Measurements from ENCODE around the gene RNF130.
A peak's percentile ranks its signal among the peaks of the same experiment; 100 is the strongest.
"Not testable (repeated sequence)": the region's sequence is repeated elsewhere in the genome, so short reads cannot be mapped to it uniquely, and the experiment has no call there.

The RNF130 gene

GRCh38 chr5:180102636-180103035 lies 31.1 kb upstream of the RNF130 start:
- no peak for DNase-seq

GRCh38 chr5:180101451-180102105 lies 30.0 kb upstream of the RNF130 start:
- DNase-seq = no peak

DNA sequence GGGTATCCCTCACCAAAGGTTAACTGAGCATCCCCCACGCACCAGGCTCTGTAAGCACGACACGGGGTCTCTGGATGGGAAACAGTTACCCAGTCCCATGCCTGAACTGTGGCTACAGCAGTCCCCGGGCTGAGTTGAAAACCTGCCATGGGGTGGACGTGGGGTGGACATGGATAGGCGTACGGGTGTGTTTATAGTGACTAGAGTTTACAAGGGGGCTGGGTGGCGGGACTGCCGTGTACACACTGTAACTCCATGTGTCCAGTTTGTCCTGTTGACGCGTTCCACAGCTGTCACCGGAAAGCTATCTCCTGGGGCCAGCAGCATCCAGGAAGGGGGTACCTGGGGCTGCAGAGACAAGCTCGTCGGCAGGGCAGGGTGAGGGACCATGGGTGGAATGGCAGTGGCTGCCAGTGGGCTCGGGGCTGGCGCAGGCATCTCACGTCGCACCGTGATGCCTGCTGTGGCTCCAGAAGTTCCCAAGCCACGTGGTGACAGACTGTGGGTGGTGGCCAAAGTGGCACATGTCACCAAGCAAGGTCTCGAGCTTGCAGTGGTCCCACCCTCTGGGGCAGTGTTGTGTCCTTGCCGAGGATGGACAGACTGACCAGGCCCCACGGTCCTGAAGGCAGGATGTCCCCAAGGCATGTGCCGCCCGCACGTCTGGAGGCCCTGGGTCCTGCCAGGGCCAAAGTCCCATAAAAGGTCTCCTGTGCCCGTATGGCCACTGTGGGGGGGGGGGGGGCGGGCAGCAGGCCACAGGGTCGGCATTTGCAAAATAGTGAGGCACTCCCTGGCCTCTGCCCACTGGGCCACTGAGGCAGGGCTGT lies 29.3 kb upstream of the RNF130 start:
- no peak for DNase-seq

- no peak for DNase-seq
These were observed 28.4 kb upstream of the RNF130 start for GRCh38 chr5:180099733-180100611.

GRCh38 chr5:180098991-180099732 lies 27.6 kb upstream of the RNF130 start:
- no peak for DNase-seq

GRCh38 chr5:180098526-180098925 lies 27.0 kb upstream of the RNF130 start:
- DNase-seq = no peak

GRCh38 chr5:180097926-180098325 lies 26.4 kb upstream of the RNF130 start:
- DNase-seq = no peak

GRCh38 chr5:180097163-180097894 lies 25.8 kb upstream of the RNF130 start:
- DNase-seq = no peak

GRCh38 chr5:180096616-180097015 lies 25.1 kb upstream of the RNF130 start:
- DNase-seq = no peak

DNA sequence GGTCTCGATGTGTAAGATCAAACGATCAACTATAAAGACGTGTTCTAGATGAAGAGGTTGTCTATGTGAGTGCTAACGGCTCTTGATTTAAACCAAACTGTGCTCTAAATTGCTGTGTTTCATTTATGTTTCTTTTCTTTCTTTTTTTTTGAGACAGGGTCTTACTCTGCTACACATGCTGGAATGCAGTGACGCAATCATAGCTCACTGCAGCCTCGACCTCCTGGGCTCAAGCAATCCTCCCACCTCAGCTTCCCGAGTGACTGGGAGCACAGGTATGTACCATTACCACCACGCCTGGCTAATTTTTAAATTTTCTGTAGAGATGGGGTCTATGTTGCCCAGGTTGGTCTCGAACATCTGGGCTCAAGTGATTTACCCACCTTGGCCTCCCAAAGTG lies 24.0 kb upstream of the RNF130 start:
- DNase-seq = no peak

GRCh38 chr5:180093651-180094382 lies 22.3 kb upstream of the RNF130 start:
- DNase-seq = peak; percentile 90

- no peak for DNase-seq
These were observed 21.7 kb upstream of the RNF130 start for GRCh38 chr5:180093241-180093640.

- DNase-seq = peak; percentile 35
These were observed 19.4 kb upstream of the RNF130 start for GRCh38 chr5:180090769-180091546.

- DNase-seq = peak; percentile 86
These were observed 18.7 kb upstream of the RNF130 start for GRCh38 chr5:180090098-180090768.

GRCh38 chr5:180089628-180090027 lies 18.1 kb upstream of the RNF130 start:
- DNase-seq = not testable (repeated sequence)

GRCh38 chr5:180088561-180088960 lies 17.0 kb upstream of the RNF130 start:
- no peak for DNase-seq

DNA sequence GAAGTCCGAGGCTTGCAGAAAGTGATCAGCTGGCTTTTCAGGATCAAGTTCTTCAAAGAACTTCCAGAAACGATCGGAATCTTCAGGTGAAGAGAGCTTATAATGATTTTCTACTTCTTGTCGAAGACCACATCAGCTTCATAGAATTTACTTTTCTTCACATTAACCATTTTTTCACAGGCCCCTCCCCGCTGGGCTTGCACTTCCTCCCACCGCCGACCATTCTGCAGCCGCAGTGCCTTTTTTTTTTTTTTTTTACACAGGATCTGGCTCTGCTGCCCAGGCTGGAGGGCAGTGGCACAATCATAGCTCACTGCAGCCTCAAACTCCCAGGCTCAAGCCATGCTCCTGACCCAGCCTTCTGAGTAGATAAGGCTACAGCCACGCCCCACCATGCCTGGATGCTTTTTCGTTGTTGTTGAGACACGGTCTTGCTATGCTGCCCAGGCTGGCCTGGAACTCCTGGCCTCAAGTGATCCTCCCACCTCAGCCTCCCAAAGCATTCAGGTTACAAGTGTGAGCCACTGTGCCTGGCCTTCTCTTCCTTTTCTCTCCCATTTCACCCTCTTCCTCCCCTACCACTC lies 15.3 kb upstream of the RNF130 start:
- no peak for DNase-seq

DNA sequence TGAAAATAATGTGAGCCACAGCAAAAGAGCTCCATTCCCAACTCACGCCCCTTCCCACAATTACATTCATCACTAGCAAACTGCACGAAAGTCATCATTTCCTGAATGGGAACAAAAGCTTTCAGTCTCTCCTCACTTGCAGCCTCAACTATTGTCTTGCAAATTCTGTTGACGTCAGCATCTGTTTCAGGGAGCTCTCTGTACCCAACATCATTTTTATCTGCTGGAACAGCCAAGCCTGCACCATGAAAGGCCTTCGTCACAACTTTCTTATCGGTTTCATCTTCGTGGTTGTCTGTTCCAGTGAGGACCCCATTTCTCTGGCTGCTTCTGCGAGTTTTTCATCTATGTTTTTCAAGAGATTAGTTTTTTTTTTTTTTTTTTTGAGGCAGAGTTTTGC lies 14.3 kb upstream of the RNF130 start:
- no peak for DNase-seq
